ENCODE results near the gene TP53AIP1. TPM values are rescaled to one million over a fixed set of nuclear protein-coding genes. Genes with fewer than 3 reads are reported as not detected.

TP53AIP1 gene
- total and polyA plus RNA-seq, 2 experiments from 2014 or later, result 0.07 TPM; not detected in 1

GRCh38 chr11:128903248-128904061, 39.2 kb downstream of the TP53AIP1 start (continued):
- TF ChIP-seq ZNF462 (CRISPR knock-in tag; IDR thresholded peaks at IDR 0.05), result no peak

- Histone ChIP-seq H3K79me2 (replicated peaks; ENCODE audit: insufficient read depth) (no peaks in the 10 kb centered on the region), H2AFZ (no peak overlapping the region; the same call in 1 of the 2 replicates), H3K4me3 (peak overlapping the region; percentile 68), H3K9me2 (ENCODE audit: insufficient read depth) (no peaks in the 10 kb centered on the region), H3K4me2 (peak overlapping the region; percentile 84), H3K27me3 (ENCODE audit: insufficient read depth) (peaks cover 100% of the 10 kb centered on the region), H3K27ac (ENCODE audit: low read depth) (no peak overlapping the region), H3K4me1 (ENCODE audit: insufficient read depth) (peaks cover 37% of the 10 kb centered on the region), H3K36me3 (ENCODE audit: insufficient read depth) (no peaks in the 10 kb centered on the region), H3F3A (replicated peaks; ENCODE audit: low read depth) (peaks cover 24% of the 10 kb centered on the region; the same call in 1 of the 2 replicates), H4K20me1 (replicated peaks; ENCODE audit: insufficient read depth) (peaks cover 9% of the 10 kb centered on the region)
- TF ChIP-seq EZH2 (IDR thresholded peaks at IDR 0.05; ENCODE audit: low read depth, unreplicated experiment), result peak; percentile 52
- TF ChIP-seq REST (IDR thresholded peaks at IDR 0.05; ENCODE audit: unreplicated experiment), result no peak
- no peak for TF ChIP-seq CREB1 (CRISPR knock-in tag; IDR thresholded peaks at IDR 0.05; ENCODE audit: low read depth)
- TF ChIP-seq JUNB (IDR thresholded peaks at IDR 0.05; ENCODE audit: unreplicated experiment), result no peak
- Mint-ChIP-seq H3K4me1 (peaks cover 34% of the 10 kb centered on the region), H3K4me3 (peak overlapping the region; percentile 64), H3K9me3 (peaks cover 6% of the 10 kb centered on the region; the same call in 2 of the 3 replicates), H3K27me3 (ENCODE audit: insufficient read depth, low read depth, poor library complexity) (peaks cover 79% of the 10 kb centered on the region), H3K36me3 (ENCODE audit: low read depth) (no peaks in the 10 kb centered on the region; the same call in 2 of the 3 replicates), H3K27ac (no peak overlapping the region)
- ATAC-seq (no peak), DNase-seq (ENCODE audit: low spot score) (peak; percentile 41)
These were observed 40.1 kb downstream of the TP53AIP1 start for GRCh38 chr11:128902515-128903066.

Measured in GM23338 (cell line).